ENCODE data around the gene AURKB.

- TF ChIP-seq CTCF (IDR thresholded peaks at IDR 0.05), result no peak
- no peak for TF ChIP-seq POLR2A (IDR thresholded peaks at IDR 0.05)
- TF ChIP-seq POLR2AphosphoS5 (IDR thresholded peaks at IDR 0.05), result no peak
- TF ChIP-seq EP300 (IDR thresholded peaks at IDR 0.05), result no peak
These were observed 2.2 kb upstream of the AURKB start for GRCh38 chr17:8212312-8213180.
